ENCODE measurements around the gene GRID1.

GRID1 gene

DNA sequence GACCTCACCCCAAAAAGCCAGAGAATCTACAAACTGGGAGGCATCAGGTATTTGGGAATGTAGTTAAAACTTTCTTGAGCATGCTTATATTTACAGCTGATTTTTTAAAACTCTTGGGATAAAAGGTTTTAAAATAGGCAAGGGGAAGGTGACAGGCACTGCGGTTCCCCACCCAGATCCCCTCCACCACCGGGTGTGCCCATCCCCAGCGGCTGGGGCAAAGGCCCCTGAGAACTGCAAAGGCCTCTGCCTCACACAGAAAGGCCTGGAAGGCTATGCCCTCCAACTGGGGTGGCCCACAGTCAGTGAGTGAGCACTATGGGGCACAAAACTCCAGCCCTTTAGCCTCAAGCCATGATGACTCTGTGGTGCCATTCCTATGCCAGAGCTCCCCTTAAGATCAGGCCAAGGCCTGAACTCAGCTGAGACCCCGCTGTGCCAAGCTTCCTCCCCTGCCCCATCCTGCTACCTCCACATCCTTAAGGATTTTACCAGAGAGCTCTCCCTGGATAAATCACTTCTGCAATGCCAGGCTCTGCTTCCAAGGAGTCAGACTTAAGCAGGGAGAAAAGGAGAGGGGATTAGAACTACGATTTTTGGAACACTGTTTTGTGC lies 299.1 kb downstream of the GRID1 start:
- no peak for DNase-seq

DNA sequence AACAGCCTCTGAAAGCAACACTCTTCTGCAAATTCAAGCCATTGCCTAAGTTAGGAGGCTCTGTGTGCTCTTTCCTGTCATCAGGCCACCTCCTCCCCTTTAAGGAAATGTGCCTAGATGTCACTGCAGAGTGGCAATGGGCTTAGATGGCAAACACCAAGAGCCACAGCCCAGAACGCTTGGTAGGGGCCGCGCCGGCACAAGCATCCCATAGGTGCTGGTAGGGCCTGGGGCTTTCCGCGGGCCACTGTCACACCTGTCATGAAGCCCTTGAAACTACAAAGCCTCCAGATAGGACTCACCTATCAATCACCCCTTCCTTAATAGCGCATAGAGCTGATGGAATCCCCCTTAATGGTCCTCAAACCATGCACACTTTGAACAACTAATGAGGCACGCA lies 299.9 kb downstream of the GRID1 start:
- no peak for DNase-seq

DNA sequence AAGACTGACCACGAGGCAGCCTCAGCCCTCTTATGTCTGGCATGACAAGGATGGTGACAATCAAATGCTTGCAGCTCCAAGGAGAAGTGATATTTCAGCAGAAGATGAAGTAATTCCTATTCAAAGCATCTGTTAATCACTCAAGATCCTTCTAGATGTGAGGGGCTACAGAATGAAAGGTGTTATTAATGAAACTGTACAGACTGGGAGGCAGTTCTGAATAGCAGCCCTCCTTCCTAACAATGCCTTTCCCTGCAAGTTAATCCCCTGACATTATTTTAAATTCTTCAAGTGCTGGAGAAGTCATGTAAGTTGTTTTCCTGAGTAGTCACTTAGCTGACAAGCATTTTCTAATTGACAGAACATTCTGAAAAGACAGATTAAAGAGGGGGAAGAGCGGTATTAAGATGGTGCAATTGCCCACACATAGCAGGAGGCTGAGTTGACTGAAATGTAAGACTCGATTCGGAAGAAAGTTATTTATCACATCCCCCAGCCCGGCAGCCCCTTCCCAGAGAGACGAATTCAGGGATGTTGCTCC lies 300.8 kb downstream of the GRID1 start:
- DNase-seq: no peak

DNA sequence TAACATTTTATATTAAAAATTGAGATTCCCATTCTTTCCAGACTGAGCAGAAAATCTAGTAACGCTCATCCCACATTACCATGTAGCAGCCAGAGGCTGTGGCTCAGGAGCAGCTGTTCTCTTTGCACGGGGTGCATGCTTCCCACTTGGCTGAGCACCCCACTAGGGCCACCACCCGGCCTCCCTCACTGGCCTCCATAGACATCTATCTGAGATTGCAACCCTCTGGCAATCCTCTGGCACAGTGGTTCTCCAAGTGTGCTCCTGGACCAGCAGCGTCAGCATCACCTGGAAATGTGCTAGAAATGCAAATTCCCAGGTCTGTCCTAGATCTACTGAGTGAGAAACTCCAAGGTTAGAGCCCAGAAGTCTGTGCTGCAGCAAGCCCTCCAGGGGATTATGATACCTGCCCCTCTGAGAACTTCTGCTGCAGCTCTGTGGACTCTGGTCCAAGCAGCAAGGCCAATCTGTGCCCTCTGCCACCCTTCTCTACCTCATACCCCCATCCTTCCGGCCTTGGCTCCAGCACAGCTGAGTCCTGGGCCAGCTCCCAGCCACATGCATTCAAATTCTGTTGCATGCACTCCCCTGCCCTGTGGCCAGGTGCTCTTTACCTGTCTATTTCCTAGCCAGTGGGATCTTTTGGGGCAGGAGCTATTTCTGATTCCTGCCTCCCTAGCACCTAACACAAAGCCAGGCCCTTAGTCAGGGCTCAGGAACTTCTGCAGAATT lies 301.5 kb downstream of the GRID1 start:
- DNase-seq: no peak

DNA sequence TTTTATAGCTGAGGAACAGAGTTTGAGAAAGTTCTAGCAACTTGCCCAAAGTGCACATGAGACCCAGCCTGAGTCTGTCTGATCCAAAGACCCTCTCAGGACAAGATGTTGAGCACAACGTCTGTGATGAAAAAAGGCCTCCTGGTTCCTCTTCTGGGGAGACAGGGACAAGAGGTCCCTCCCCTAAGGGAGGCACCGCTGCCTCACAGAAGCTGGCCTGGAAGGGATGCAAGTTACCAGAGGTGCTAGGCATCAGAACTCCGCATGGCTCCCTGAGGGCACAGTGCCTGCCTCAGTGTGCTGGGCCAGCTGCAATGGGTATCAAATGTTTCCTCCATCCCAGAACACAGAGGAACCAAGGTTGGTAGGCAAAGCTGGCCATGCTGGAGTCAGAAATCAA lies 302.4 kb downstream of the GRID1 start:
- no peak for DNase-seq

DNA sequence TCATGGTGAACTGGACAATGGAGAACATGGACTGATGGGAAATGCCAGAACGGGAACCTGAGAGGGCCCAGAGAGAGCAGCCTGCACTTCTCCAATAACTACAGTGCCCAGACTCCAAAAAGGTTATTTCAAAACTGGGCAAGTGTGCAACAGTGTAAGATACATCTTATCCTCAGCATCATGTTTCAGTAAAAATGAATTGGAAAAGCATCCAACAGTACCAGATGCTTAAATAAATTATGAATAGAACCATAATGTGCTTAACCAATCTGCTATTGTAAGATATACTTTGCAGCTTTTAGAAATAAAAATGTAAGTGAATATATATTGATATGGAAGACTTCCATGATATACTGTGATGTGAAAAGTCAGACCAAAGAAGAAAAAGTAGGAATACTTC lies 303.3 kb downstream of the GRID1 start:
- no peak for DNase-seq

DNA sequence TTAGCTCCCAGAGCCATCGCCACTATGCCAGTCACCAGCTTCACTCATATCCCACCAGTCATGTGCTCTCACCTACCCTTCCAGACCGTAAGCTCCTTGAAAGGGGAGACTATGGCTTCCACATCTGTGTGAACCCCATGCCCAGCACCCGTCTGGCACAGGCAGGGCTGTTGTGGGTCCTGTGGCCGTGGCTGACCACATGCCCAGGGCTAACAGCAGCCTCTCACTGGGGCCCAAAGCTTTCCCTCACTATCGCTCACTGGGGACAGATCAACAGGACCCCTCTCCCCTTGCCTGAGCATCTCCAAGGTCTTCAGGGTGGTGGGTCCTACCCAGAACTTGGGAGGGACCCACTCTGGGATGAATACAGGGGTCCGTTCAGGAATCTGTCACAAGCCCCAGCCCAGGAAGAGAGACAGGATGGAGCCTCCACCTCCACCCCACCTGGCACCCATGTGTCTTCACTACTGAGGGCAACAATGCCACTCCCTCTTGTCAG lies 303.9 kb downstream of the GRID1 start:
- no peak for DNase-seq

DNA sequence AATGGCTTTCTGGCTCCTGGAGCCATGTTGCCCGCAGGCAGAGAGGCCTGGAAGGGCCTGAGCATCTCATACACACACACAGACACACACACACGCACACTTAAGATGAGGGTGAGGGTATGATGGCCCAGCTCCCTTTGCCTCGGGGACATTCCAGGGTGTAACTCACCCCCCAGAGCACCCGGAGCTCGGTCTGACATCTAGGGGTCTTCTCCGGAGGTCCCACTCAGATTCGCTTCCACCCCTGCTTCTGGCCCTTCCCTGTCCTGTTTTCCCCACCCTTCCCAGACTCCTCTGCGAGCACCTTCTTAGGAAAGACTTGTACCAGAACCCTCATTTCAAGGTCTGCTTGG lies 304.4 kb downstream of the GRID1 start:
- no peak for DNase-seq

DNA sequence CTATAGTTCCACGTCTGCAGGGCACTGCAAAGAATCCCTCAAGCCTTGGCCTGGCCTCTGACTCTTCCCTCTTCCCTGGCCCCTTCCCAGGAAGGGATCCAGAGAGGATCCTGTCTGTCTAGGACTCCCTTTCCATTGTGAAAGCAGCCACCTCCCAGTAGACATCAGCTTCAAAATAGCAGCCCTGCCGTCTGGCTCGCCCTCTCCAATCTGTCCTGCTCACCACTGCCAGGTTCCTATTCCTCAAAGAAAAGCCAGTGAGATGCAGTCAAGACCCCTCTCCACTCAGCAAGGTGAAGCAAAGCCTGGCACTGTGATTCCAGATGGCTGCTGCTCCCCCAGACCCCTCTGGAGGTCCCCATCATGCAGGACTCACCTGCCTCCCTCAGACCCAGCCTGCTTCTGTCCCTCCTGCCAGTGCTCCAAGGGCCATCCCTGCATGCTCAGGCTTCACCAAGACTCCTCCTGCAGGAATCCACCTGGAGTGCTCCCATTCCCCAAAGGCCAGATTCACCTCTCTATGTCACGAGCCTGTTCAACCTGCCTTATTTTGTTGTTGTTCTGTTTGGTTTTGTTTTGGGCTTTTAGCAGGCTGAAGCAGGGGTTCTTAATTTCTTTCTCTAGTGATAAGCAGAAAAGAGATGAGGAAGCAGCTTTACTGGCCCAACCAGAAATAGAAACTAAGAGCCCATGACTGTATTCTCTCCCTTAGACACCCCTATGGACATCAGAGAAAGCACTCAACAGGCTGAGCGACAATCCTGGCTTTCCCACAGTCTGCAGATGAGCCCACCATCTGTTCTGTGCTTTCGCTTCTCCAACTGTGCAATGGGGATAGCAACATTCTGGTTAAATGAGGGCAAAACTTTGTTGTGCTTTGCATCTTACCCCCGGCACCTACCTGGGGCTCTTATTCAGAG lies 305.1 kb downstream of the GRID1 start:
- DNase-seq: no peak

DNA sequence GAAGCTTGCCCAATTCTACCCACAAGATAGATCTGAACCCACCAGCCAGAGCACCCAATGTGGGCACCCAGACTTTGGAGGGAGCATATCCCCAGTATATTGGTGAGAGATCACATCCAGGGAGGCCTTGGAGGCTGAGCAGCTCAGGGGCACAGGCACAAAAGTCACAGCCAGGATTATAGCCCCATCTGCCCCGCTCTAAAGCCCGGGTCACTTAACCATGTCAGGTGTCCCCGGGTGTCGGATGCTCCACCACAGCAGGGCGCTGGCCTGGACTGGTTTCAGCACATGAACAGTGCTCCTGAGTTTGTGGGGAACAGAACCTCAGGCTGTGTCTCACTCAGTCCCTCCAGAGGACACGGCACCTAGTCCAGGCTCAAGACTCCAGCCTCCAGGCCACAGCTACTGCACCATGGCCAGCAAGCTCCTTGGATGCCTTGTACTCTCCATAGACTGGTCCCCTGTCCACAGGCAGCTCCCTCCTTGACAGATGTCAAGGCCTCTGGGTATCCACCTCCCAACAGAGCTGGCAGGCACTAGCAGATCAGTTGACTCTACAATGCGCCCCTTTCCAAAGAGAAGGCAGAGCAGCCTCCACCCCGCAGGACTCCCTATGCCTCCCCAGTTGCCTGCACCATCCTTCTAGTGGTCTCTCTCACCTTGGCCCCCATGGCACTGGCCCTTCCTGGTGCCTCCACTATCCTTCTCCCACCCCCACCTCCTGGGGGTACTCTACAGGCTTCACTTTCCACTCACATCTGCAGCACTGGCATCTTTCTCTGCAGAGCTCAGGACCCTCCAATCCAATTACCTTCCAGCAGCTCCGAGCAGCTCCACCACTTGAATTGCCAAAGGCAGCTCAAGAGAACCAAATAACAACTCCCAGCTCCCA lies 306.0 kb downstream of the GRID1 start:
- DNase-seq: no peak

DNA sequence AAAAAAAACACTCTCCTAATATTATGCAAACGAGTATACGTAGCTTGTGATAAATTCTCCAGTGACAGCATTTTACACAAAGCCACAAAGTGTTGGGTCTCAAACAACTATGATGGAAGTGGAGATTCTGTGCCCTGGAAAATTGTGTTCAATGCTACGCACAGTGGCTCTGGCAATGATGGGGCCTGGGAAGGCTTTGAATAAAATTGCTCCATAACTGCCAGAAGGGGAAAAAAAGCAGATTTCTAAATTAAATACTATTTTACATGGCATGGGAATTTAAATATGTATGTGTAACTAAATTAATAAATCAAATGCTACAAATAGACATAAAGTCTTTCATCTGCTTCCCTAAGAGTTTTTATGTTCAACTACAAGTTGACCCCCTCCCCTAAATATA lies 306.7 kb downstream of the GRID1 start:
- no peak for DNase-seq

DNA sequence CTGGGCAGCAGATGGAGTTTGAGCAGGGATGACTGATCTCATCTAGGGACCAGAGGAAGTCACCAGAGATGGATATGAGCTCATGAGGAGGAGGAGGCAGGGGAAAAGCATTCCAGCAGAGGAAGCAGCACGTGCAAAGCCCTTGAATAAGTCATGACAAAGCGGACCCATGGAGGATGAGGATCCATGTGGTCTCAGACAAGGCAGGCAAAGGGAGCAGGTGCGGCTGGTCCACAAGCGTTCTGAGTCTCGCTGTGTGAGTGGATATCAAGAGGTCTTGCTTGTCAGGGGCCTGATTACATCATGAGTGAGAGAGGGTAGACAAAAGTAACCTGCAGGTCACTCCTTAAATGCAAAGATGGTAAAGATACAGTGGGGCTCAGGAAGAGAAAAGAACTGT lies 307.6 kb downstream of the GRID1 start:
- DNase-seq: no peak

DNA sequence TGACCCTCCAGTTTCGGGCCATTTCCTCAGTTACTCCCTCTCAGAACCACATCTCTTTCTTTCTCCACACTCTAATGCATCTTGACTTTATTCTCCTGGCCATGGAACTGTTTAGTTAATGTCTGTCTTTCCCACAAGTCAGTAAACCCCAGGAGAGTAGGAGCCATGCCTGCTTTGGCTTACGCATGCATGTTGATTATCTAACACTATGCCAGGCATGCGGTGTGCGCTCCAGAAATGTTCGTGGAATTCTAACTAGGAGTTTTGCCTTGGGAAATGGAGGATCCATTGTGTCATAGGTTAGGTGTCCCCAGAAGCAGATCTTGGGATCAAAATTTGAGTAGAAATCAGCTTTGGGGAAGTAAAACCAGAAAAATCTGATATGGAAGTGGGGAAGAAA lies 308.9 kb downstream of the GRID1 start:
- no peak for DNase-seq

DNA sequence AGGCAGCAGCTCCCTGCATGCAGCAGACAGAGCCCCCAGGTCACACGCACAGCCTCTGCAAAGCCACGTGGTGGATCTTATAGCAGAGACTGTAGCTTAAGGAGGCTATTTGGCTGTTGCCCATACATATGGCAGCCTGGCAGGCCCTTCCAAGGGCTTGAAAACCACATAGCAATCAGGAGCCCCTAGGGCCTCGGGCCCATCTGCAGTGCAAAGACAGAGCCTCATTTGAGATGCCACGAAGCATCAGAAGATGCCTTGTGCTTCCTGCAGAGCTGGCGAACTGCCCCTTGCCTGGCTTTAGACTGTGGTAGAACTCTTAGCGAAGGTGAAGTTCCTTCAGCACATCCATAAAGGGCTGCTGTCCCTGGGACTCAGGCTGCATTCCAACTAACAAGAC lies 309.9 kb downstream of the GRID1 start:
- no peak for DNase-seq

DNA sequence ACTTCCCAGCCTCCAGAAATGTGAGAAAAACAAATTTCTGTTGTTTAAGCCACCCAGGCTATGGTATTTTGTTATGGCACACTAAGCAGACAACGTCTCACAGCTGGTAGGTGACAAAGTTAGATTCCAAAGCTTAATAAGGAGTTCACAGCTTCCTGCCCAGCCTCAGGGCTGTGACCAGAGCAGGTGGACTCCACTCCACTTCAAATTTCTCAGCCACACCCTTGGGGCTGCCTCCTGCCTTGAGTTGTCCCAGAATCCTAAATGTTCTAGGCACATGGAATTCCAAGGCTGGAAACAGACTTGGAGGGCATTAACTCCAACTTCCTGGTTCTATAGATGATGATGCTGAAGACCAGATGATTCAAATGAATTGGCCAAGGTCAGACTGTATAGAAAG lies 310.7 kb downstream of the GRID1 start:
- DNase-seq: no peak

DNA sequence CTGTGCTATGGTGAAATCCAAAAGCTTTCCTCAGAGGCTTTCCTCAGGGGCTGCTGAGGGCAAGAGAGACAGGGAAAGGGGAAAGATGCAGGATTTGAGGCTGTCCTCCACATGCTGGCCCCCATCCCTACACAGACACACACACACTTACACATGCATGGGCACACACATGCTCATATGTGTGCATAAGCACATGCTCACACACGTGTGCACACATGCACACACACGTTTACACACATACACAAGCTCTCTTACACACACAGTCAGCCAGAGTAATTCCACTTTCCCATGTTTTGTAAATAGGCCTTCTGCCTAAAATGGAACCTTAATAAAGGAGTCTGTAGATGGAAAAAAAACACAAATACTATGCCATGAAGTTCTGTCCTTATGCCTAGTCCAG lies 312.9 kb downstream of the GRID1 start:
- no peak for DNase-seq

DNA sequence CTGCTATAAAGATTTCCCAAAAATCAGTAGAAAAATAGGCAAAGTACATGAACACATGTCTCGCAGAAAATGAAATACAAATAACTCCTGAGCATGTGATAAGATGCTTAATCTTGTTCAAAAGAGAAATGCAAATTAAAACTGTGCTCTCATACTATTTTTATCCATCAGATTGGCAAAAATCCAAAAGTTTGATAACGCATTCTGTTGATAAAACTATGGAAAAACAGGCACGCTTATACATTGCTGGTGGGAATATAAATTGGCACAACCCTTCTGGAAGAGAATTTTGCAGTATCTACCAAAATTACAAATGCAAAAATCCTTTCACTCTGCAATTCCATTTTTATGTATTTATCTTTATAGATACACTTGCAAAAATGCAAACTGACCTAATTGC lies 315.0 kb downstream of the GRID1 start:
- no peak for DNase-seq

DNA sequence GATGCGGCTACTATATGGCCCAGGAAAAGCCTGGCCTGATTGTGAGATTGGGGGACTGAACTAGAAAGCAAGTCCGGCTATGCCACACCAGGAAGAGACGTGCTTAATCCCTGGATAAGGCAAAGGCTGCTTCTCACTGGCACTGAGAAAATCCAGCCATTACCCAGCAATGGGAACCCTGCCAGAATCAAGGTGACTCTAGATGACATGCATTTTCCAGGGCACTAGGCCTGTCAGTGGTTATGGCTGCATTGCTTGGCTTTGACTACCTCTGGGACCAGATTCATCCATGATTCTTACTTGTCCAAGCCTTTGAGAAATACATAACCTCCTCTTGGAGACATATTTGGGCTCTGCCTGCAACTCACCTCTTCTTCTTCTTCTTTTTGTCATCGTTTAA lies 317.2 kb downstream of the GRID1 start:
- DNase-seq: no peak

DNA sequence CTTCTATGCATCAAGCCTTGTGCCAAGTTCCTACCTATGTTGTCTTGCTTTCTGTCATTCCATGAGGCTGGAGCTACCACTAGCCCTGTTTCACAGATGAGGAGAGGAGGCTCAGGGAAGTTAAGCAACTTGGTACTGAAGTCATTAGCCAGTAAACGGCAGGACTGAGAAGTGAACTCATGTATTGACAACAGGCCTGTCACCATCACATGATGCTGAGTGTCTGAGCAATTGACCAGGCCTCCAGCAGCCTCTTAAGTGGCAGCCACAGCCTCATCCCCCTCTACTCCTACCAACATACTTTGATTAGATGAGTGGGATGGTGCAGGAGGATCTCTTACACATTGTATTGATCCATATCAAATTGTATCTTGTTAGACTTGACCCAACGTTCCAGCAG lies 317.6 kb downstream of the GRID1 start:
- DNase-seq: no peak

DNA sequence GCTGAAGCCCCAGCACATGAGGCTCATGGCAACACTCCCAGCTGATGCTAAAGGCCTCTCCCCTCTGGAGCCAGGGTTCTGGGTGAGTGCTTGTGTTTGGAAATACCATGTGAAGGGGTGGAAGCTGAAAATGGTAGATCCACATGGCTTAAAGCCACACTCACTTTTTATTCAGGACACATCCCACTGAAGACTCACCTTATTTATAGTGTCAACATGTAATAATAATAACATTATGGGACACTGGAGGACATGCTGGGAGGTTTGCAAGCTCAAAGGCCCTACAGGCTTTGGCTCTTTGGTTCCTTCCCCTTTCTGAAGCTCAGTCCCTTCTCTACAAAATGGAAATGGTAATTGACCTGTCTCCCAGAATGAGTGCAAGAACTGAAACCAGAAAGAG lies 318.0 kb downstream of the GRID1 start:
- no peak for DNase-seq

DNA sequence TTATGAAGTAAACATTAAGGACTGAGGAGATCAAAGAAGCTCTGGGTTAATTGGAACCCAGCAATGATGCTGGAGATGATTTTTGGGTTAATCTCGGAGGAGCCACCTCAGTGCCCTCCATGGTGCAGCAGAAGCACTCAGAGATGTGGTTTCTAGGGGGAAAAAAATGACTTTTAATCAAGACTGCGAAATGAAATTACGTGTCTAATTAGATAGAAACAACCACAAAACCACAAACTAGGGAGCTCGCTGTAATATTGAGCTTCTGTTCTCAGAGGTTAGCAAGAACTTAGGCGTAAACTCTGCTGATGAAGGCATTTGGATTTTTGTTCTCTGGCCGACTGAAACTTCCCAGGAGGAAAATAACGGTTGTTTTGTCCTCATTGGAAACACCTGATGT lies 319.0 kb downstream of the GRID1 start:
- DNase-seq: no peak

DNA sequence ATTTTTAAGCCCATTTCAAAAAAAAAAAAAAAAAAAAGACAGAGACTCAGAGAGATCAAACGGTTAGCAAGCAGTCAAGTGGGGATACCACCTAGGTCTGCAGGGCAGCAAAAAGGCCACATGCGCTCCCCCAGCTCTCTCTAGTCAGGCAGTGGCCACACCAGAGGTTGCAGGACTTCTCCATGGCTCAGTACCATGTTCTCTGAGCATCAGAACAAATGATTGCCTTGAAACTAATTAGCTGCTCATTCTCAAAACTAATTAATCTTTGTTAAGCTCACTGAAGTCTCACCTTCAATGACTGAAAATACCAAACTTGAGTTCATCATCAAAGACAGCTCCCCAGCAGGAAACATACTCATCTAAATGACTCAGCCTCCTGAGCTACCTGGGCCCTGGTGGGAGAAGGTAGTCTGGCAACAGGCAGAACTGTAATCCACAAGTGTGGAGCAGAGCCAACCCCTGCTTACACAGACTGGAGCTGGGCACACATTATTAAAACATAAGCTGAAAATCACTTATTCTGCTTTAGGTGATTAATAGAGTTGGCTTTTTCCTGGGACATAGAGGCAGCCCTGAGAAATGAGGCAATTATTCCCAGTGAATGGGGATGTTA lies 319.6 kb downstream of the GRID1 start:
- DNase-seq: no peak

All from NCI-H510A treated with DMSO at 0.1 percent for 48 hours (cell line).